KBM-7 (cell line): Measurements from ENCODE around the gene ZNF518A.

Experiments used
- DNase-seq: peaks from one replicate; pipeline ENCODE4 v3.0.0-alpha.2; 2015
- in situ Hi-C: fragments of 300-500 bp; cut with MboI; formaldehyde crosslinking; loops from 2 replicates; pipeline ENCODE4 v1.14.3; 2020; ENCODE audit warnings: low sequenced_read_pairs, low pct_unique_long_range_greater_than_20kb, mixed read lengths

ZNF518A gene

DNA sequence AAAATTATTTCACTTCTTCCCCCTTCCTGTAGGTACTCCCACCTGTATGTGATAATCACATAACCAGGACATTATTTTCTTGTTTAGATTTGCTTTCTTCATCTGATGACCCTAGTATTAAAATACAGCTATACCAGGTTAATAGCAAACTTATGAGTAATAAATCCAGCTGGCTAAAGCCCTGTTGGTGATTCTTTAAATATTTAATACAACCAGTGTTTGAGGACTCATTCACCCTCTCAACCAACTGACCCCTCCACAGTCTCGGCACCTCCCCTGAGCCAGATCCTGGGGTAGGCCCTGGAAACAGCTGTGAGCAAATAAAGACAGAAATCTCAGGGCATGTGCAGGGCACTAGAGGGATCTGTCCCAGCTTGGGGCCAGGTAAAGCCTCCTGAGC lies 82.8 kb downstream of the ZNF518A start:
- in situ Hi-C loops: no loop called here
- no peak for DNase-seq
